IMR-90 (cell line): ENCODE results near the gene HDDC3. TPM values are rescaled to one million over a fixed set of nuclear protein-coding genes. Genes with fewer than 3 reads are reported as not detected.

Source experiments
- ATAC-seq: fragments of 200-7000 bp; cut with Tn5 transposase; 2 replicates; pipeline ENCODE4 v1.9.1; 2020; ENCODE audit warnings: low read depth, mild to moderate bottlenecking, moderate library complexity
- BruUV-seq: library from RNA; stranded (reverse); fragments of 400-500 nt; replicated peaks from 2 replicates; lab custom pipeline; 2021; lab: Mats Ljungman, UMichigan
- CTCF ChIA-PET: fragments of 300-600 bp; formaldehyde crosslinking; extraction: SDS; loops from one replicate; lab custom pipeline; 2021; ENCODE audit warnings: antibody characterized with exemption; lab: Yijun Ruan, JAX
- POLR2A ChIA-PET: fragments of 300-600 bp; sonication (Branson Sonifier 250); formaldehyde crosslinking; loops from one replicate; lab custom pipeline; 2022; ENCODE audit warnings: antibody characterized with exemption; ENCODE audit not compliant: unreplicated experiment; lab: Charles Lee
- DNase-seq: peaks from one replicate; pipeline ENCODE4 v3.0.0; 2013
- H2AFZ ChIP-seq: replicated peaks from 2 replicates; pipeline ENCODE3; 2013; ENCODE audit warnings: low read length, mild to moderate bottlenecking; ENCODE audit not compliant: poor library complexity
- H2AK5ac ChIP-seq: 2 replicates; pipeline ENCODE4 v1.6.1; 2013; ENCODE audit warnings: low read depth, low read length, inconsistent platforms
- H2AK9ac ChIP-seq: replicated peaks from 2 replicates; pipeline ENCODE3; 2013; ENCODE audit warnings: mild to moderate bottlenecking, low read depth, low read length, moderate library complexity; ENCODE audit not compliant: poor library complexity
- H2BK120ac ChIP-seq: 2 replicates; pipeline ENCODE4 v1.6.1; 2013; ENCODE audit warnings: low read depth, low read length, inconsistent platforms
- H2BK15ac ChIP-seq: 3 replicates; pipeline ENCODE4 v1.6.1; 2013; ENCODE audit warnings: low read depth, low read length, inconsistent platforms
- H2BK20ac ChIP-seq: 2 replicates; pipeline ENCODE4 v1.6.1; 2013; ENCODE audit warnings: low read depth, mild to moderate bottlenecking, inconsistent platforms, low read length, moderate library complexity
- H2BK5ac ChIP-seq: 2 replicates; pipeline ENCODE4 v1.6.1; 2013; ENCODE audit warnings: mild to moderate bottlenecking, low read depth, low read length, inconsistent platforms; ENCODE audit not compliant: poor library complexity, severe bottlenecking
- H3K14ac ChIP-seq: replicated peaks from 2 replicates; pipeline ENCODE4 v1.6.1; 2013; ENCODE audit warnings: low read depth, low read length, inconsistent platforms
- H3K18ac ChIP-seq: 2 replicates; pipeline ENCODE4 v1.6.1; 2013; ENCODE audit warnings: low read depth, low read length, control low read depth
- H3K23ac ChIP-seq: 2 replicates; pipeline ENCODE4 v1.6.1; 2013; ENCODE audit warnings: low read depth, low read length, inconsistent platforms
- H3K27ac ChIP-seq: 2 replicates; pipeline ENCODE4 v1.5.1; 2013; ENCODE audit warnings: mild to moderate bottlenecking, control low read depth, low read length; ENCODE audit not compliant: insufficient read depth
- H3K27me3 ChIP-seq: 2 replicates; pipeline ENCODE4 v1.6.1; 2013; ENCODE audit warnings: low read length; ENCODE audit not compliant: control insufficient read depth, insufficient read depth
- H3K36me3 ChIP-seq: 2 replicates; pipeline ENCODE4 v1.6.1; 2013; ENCODE audit warnings: low read length, mixed read lengths; ENCODE audit not compliant: control insufficient read depth, insufficient read depth
- H3K4ac ChIP-seq: 2 replicates; pipeline ENCODE4 v1.6.1; 2013; ENCODE audit warnings: low read depth, low read length, inconsistent platforms
- H3K4me1 ChIP-seq: 2 replicates; pipeline ENCODE4 v1.6.1; 2013; ENCODE audit warnings: low read length, mixed read lengths; ENCODE audit not compliant: control insufficient read depth, insufficient read depth
- H3K4me2 ChIP-seq: 2 replicates; pipeline ENCODE4 v1.6.1; 2013; ENCODE audit warnings: low read depth, mild to moderate bottlenecking, control low read depth, low read length, moderate library complexity
- H3K4me3 ChIP-seq: 2 replicates; pipeline ENCODE4 v1.5.1; 2013; ENCODE audit warnings: low read depth, mild to moderate bottlenecking, control low read depth, low read length, moderate library complexity; ENCODE audit not compliant: insufficient read depth
- H3K56ac ChIP-seq: 2 replicates; pipeline ENCODE4 v1.6.1; 2013; ENCODE audit warnings: low read length, inconsistent platforms; ENCODE audit not compliant: insufficient read depth; ENCODE audit errors: extremely low read depth
- H3K79me1 ChIP-seq, 2 experiments: 2 replicates each; pipeline ENCODE4 v1.6.1; 2013; ENCODE audit warnings: low read length in 2 of 2, inconsistent platforms in 1 of 2, low read depth in 1 of 2
- H3K9ac ChIP-seq: 2 replicates; pipeline ENCODE4 v1.6.1; 2013; ENCODE audit warnings: low read depth, low read length, control low read depth
- H3K9me1 ChIP-seq: 2 replicates; pipeline ENCODE4 v1.6.1; 2013; ENCODE audit warnings: low read length, inconsistent platforms; ENCODE audit not compliant: insufficient read depth
- H3K9me3 ChIP-seq: 2 replicates; pipeline ENCODE4 v1.6.1; 2013; ENCODE audit warnings: low read length; ENCODE audit not compliant: control insufficient read depth, insufficient read depth
- H4K20me1 ChIP-seq: 2 replicates; pipeline ENCODE4 v1.6.1; 2013; ENCODE audit warnings: low read length, inconsistent platforms; ENCODE audit not compliant: insufficient read depth
- H4K5ac ChIP-seq: 2 replicates; pipeline ENCODE4 v1.6.1; 2013; ENCODE audit warnings: mild to moderate bottlenecking, low read depth, low read length, control low read depth
- H4K8ac ChIP-seq, 2 experiments: 2 replicates each; pipeline ENCODE4 v1.6.1; 2013; ENCODE audit warnings: low read depth in 2 of 2, low read length in 2 of 2, control low read depth in 1 of 2, inconsistent platforms in 1 of 2
- H4K91ac ChIP-seq: 2 replicates; pipeline ENCODE4 v1.6.1; 2013; ENCODE audit warnings: low read depth, low read length, inconsistent platforms; ENCODE audit not compliant: insufficient read depth
- BHLHE40 ChIP-seq: fragments of 150-350 bp; IDR thresholded peaks from 2 replicates; pipeline ENCODE4 v1.6.1; 2016; ENCODE audit warnings: mild to moderate bottlenecking, low read depth, low read length
- ELK1 ChIP-seq: fragments of 150-350 bp; IDR thresholded peaks from 2 replicates; pipeline ENCODE4 v1.6.1; 2016; ENCODE audit warnings: low read depth, mild to moderate bottlenecking, low read length, moderate library complexity, borderline replicate concordance
- MAZ ChIP-seq: IDR thresholded peaks from 2 replicates; pipeline ENCODE4 v1.6.1; 2012; ENCODE audit warnings: low read depth, mild to moderate bottlenecking, low read length, improper control_type of control experiment, moderate library complexity, borderline replicate concordance
- NFE2L2 ChIP-seq: fragments of 150-350 bp; IDR thresholded peaks from 2 replicates; pipeline ENCODE4 v1.6.1; 2016; ENCODE audit warnings: low read depth, mild to moderate bottlenecking, low read length
- RCOR1 ChIP-seq: IDR thresholded peaks from 2 replicates; pipeline ENCODE4 v1.6.1; 2012; ENCODE audit warnings: mild to moderate bottlenecking, low read length, improper control_type of control experiment; ENCODE audit not compliant: insufficient replicate concordance
- RFX5 ChIP-seq: IDR thresholded peaks from 2 replicates; pipeline ENCODE4 v1.8.0; 2012; ENCODE audit warnings: low read depth, mild to moderate bottlenecking, low read length, moderate library complexity
- SMC3 ChIP-seq: fragments of 150-350 bp; IDR thresholded peaks from 2 replicates; pipeline ENCODE4 v1.6.1; 2016; ENCODE audit warnings: low read depth, mild to moderate bottlenecking, antibody characterized with exemption, low read length, moderate library complexity
- WGBS, 2 experiments: methylation state at CpG; one replicate each; pipeline versions ENCODE4 v1.1.5 to v1.1.7; 2013; ENCODE audit warnings: missing lambda C conversion rate in 2 of 2; ENCODE audit not compliant: insufficient read length in 1 of 2; ENCODE audit errors: extremely low coverage in 2 of 2; 5-methylcytosine and 5-hydroxymethylcytosine counted together
- dilution Hi-C: fragments of 300-500 bp; cut with HindIII; formaldehyde crosslinking; loops from one replicate; pipeline ENCODE4 v1.14.3; 2018; ENCODE audit warnings: low sequenced_read_pairs; ENCODE audit not compliant: unreplicated experiment
- in situ Hi-C: fragments of 300-500 bp; cut with MboI; formaldehyde crosslinking; loops from 3 replicates; pipeline ENCODE4 v1.14.3; 2019; ENCODE audit warnings: low sequenced_read_pairs, inconsistent platforms, mixed read lengths
- intact Hi-C: fragments of 100-400 bp; cut with micrococcal nuclease; formaldehyde crosslinking; loops from 2 replicates; pipeline ENCODE4 v1.10.0; 2022
- polyA plus RNA-seq, 3 experiments: library from polyadenylated mRNA; depleted of rRNA; stranded (reverse); fragments of >200 nt; gene quantifications; 2 replicates each; pipeline ENCODE4 v1.2.3, GENCODE V29; 2012; ENCODE audit warnings: low replicate concordance in 1 of 3
- total RNA-seq: library from RNA; depleted of rRNA; stranded (reverse); fragments of >200 nt; gene quantifications from 2 replicates; pipeline ENCODE4 v1.2.3, GENCODE V29; 2012
- TF ChIP-seq, protein P1 (sequence below): fragments of 150-350 bp; IDR thresholded peaks from 2 replicates; pipeline ENCODE4 v1.6.1; 2017; ENCODE audit warnings: mild to moderate bottlenecking, antibody characterized with exemption, low read length, low read depth

Gene HDDC3
- total and polyA plus RNA-seq, 2 of the 4 experiments (the other 2 are of a cell fraction), result 7.9 to 10.7 TPM

- in situ Hi-C loops (no loop called here), dilution Hi-C loops (no loop called here), intact Hi-C loops (no loop called here)
- DNase-seq, result no peak
- H2BK5ac ChIP-seq, result no peak overlapping the region
- 0 out of 2 replicates have a peak, but pooled peaks cover 5% of the 10 kb centered on the region for H3K9me1 ChIP-seq
- no peak overlapping the region for H2BK120ac ChIP-seq
- H3K27ac ChIP-seq, result no peak overlapping the region
- H3K9me3 ChIP-seq, result no peaks in the 10 kb centered on the region
- H3K4me3 ChIP-seq, result no peak overlapping the region
- H3K18ac ChIP-seq, result no peak overlapping the region
- no peak overlapping the region for H3K4me2 ChIP-seq
- H3K23ac ChIP-seq, result no peak overlapping the region
- peaks cover 11 to 16% of the 10 kb centered on the region in 2 experiments; a peak in 3 of 4 replicates for H3K79me1 ChIP-seq
- H3K56ac ChIP-seq, result no peak overlapping the region
- 98% methylated on average over 20 of the region's 21 CpGs; no CpG with 5 or more reads in 1 of the 2 experiments for WGBS, 2 experiments
- H2AFZ ChIP-seq, result no peak overlapping the region
- POLR2A ChIA-PET, result no interaction called here
- no peak overlapping the region for H2AK9ac ChIP-seq
- no peak overlapping the region for H4K91ac ChIP-seq
- no peak for ATAC-seq
- CTCF ChIA-PET, result no interaction called here
- no peak for TF ChIP-seq MAZ
- no peak for TF ChIP-seq BHLHE40
- no peak for TF ChIP-seq NFE2L2
- TF ChIP-seq RFX5, result no peak
- TF ChIP-seq, protein P1, sequence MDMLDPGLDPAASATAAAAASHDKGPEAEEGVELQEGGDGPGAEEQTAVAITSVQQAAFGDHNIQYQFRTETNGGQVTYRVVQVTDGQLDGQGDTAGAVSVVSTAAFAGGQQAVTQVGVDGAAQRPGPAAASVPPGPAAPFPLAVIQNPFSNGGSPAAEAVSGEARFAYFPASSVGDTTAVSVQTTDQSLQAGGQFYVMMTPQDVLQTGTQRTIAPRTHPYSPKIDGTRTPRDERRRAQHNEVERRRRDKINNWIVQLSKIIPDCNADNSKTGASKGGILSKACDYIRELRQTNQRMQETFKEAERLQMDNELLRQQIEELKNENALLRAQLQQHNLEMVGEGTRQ, result no peak
- no peak for TF ChIP-seq SMC3
- no peak for TF ChIP-seq RCOR1
- TF ChIP-seq ELK1, result no peak
- no peaks in the 10 kb centered on the region for H3K27me3 ChIP-seq
- no peak overlapping the region for H3K9ac ChIP-seq
- no peaks in the 10 kb centered on the region for H3K4me1 ChIP-seq
- no peak overlapping the region for H4K5ac ChIP-seq
- no peak overlapping the region for H4K8ac ChIP-seq
- no peak overlapping the region for H2BK15ac ChIP-seq
- no peak overlapping the region for H2BK20ac ChIP-seq
- no peaks in the 10 kb centered on the region for H4K20me1 ChIP-seq
- no TSS peak for BruUV-seq
- no peak overlapping the region for H3K14ac ChIP-seq
- peaks cover 29% of the 10 kb centered on the region for H3K36me3 ChIP-seq
- no peak overlapping the region for H3K4ac ChIP-seq
- H2AK5ac ChIP-seq, result no peak overlapping the region
These were observed 41.9 kb upstream of the HDDC3 start for GRCh38 chr15:90974216-90974615.
